GM13976 (cell line): ENCODE results near the gene SLFN13.
"Not testable (repeated sequence)": the region's sequence is repeated elsewhere in the genome, so short reads cannot be mapped to it uniquely, and the experiment has no call there.

Experiments used
- DNase-seq: peaks from one replicate; pipeline ENCODE4 v3.0.0; 2012; ENCODE audit warnings: low spot score
- in situ Hi-C: fragments of 300-500 bp; cut with MboI; formaldehyde crosslinking; loops from one replicate; pipeline ENCODE4 v1.12.0; 2022; ENCODE audit warnings: low sequenced_read_pairs, mixed read lengths, inconsistent platforms; ENCODE audit not compliant: unreplicated experiment
- TF ChIP-seq, protein P1 (sequence below): IDR thresholded peaks from 2 replicates; pipeline ENCODE4 v1.5.1; 2012; ENCODE audit warnings: borderline replicate concordance, mild to moderate bottlenecking; ENCODE audit not compliant: insufficient read depth; ENCODE audit errors: extremely low read depth, missing control alignments, control extremely low read depth

SLFN13 gene

DNA sequence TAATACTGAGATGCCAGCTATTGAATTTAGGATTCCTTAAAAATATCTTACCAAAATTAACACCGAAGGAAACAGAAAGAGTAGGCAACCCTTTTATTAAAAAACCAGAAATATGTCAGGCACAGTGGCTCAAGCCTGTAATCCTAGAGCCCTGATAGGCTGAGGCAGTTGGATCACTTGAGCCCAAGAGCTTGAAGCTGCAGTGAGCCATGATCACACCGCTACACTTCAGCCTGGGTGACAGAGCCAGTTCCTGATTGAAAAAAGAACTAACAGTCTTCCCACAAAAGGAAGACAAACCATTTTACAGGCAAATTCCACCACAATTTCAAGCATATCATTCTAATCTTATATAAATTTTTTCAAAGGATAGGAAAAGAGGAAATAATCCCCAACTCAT lies 31.9 kb downstream of the SLFN13 start:
- in situ Hi-C loops, result no loop called here
- no peak for DNase-seq
- TF ChIP-seq, protein P1, sequence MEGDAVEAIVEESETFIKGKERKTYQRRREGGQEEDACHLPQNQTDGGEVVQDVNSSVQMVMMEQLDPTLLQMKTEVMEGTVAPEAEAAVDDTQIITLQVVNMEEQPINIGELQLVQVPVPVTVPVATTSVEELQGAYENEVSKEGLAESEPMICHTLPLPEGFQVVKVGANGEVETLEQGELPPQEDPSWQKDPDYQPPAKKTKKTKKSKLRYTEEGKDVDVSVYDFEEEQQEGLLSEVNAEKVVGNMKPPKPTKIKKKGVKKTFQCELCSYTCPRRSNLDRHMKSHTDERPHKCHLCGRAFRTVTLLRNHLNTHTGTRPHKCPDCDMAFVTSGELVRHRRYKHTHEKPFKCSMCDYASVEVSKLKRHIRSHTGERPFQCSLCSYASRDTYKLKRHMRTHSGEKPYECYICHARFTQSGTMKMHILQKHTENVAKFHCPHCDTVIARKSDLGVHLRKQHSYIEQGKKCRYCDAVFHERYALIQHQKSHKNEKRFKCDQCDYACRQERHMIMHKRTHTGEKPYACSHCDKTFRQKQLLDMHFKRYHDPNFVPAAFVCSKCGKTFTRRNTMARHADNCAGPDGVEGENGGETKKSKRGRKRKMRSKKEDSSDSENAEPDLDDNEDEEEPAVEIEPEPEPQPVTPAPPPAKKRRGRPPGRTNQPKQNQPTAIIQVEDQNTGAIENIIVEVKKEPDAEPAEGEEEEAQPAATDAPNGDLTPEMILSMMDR, result no peak

DNA sequence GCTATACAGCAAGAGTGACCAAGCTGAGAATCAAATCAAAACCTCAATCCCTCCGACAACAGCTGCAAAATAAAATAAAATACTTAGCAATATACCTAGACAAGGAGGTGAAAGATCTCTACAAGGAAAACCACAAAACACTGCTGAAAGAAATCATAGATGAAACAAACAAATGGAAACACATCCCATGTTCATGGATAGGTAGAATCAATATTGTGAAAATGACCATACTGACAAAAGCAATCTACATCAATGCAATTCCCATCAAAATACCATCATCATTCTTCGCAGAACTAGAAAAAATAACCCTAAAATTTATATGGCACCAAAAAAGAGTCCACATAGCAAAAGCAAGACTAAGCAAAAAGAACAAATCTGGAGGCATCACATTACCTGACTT lies 33.9 kb downstream of the SLFN13 start:
- in situ Hi-C loops, DNase-seq: not testable (repeated sequence)

DNA sequence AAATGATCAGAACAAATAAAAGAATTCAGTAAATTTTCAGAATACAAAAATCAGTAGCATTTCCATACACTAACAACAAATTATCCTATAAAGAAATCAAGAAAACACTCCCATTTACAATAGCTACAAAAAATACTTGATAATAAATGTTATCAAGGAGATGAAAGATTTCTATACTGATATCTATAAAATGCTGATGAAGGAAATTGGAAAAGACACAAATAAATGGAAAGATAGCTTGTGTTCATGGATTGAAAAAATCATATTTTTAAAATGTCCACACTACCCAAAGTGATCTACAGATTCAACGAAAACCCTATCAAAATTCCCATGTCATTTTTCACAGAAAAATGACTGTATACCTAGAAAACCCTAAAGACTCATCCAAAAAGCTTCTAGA lies 34.3 kb downstream of the SLFN13 start:
- no peak for DNase-seq
- TF ChIP-seq, protein P1, result no peak
- in situ Hi-C loops, result no loop called here

DNA sequence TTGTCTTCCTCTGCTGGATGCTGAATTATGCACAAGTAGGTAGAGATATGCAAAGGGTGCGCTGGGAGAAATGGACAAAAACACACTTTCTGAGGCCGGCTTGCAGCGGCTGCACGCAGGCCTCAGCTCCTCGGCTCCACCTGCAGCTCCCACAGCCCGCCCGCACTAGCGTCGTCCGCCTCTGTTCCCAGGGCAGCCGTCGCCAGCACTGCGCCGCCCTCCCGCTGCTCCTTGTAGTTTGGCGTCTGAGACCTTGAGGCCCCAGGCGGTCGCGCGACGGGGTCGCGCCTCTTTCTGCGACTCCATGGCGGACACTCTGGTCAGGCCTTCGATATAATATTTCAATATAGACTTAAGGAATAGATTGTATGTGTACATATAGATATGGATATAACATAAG lies 41.0 kb downstream of the SLFN13 start:
- TF ChIP-seq, protein P1, result no peak
- no peak for DNase-seq
- in situ Hi-C loops, result no loop called here

DNA sequence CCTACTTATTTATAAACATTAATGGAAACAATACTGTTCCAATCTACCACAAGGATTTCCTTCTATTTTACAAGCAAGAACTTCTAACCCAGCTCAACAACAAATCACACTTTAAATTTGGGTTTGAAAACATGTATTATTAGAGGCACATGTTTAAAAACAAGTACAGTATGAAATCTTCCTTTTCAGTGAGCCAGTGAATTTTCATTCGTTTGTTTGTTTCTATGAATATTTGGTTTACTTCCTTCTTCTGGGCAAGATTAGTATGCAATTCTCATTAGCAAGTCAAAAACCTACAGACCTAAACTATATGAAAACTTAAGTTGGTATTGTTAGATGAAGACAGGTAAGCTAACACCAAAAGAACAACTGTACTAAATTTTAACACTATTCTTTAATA lies 42.0 kb downstream of the SLFN13 start:
- TF ChIP-seq, protein P1, result no peak
- in situ Hi-C loops, result no loop called here
- no peak for DNase-seq

DNA sequence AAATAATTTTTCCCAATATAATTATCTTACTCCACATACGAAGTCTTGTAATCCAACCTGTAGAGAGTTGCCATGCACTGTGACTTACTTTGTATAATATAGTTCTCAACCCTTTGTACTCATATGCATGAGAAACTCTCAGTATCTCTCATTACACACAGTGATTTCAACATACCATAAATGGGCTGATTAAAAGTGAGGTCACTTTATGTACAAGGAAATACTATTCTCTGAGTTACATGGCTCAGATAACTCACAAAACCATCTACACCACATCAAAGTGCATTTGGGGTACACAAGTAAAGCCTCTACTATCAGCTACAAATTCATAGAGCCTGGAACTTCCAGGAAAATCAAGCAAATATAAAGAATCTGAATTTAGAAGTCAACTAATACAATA lies 44.2 kb downstream of the SLFN13 start:
- no peak for DNase-seq
- in situ Hi-C loops, result no loop called here

DNA sequence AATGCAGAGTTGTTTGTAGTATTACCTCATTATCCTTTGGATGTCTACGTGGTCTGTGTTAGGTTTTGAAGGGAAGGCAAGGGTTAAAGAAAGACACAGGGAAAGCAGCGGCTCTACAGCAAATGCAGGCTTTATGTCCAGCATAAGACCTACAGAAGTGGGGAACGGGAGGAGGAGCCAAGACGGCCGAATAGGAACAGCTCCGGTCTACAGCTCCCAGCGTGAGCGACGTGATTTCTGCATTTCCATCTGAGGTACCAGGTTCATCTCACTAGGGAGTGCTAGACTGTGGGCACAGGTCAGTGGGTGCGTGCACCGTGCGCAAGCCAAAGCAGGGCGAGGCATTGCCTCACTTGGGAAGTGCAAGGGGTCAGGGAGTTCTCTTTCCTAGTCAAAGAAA lies 54.8 kb downstream of the SLFN13 start:
- DNase-seq, in situ Hi-C loops: not testable (repeated sequence)

More for the DNA sequence above, 44.2 kb downstream of the SLFN13 start:
- TF ChIP-seq, protein P1, result no peak

DNA sequence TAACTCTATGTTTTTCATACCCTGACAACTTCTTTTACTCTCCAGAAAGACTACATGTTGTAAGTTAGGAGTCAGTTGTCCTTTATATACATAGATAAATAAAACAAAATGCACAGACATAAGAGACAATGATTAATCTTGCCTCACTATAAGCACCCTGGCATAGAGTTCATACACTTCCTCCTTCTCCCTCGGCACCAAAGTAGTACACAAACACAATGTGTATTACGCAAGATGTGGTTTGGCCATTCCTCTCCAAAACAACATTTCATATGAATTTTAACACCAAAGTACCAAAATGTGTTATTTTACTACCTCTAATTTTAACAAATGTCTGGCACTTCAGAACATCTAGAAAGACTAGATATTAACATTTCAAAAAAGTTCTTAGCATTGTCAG lies 57.9 kb downstream of the SLFN13 start:
- no peak for DNase-seq
- TF ChIP-seq, protein P1, result no peak
- in situ Hi-C loops, result no loop called here
